ENCODE results near the gene ASB14.

Gene ASB14

GRCh38 chr3:57257678-57258077, 34.8 kb downstream of the ASB14 start:
- no peak for DNase-seq

- no peak for DNase-seq
Measured at GRCh38 chr3:57256844-57257243, 35.6 kb downstream of the ASB14 start.

GRCh38 chr3:57252404-57252803, 40.1 kb downstream of the ASB14 start:
- DNase-seq: no peak

- DNase-seq: no peak
Measured at GRCh38 chr3:57244946-57245345, 47.5 kb downstream of the ASB14 start.

- DNase-seq: no peak
Measured at GRCh38 chr3:57234613-57235575, 57.6 kb downstream of the ASB14 start.

GRCh38 chr3:57233799-57234198, 58.7 kb downstream of the ASB14 start:
- no peak for DNase-seq

GRCh38 chr3:57230006-57230405, 62.5 kb downstream of the ASB14 start:
- DNase-seq: no peak

GRCh38 chr3:57227930-57228751, 64.3 kb downstream of the ASB14 start:
- DNase-seq: no peak

GRCh38 chr3:57227204-57227929, 65.1 kb downstream of the ASB14 start, which contains the start of gene APPL1:
TSS of gene APPL1 (plus strand) at chr3:57227729. CDS start at chr3:57227884, 155 bp downstream.
- DNase-seq: no peak

GRCh38 chr3:57226176-57226575, 66.3 kb downstream of the ASB14 start:
- DNase-seq: no peak

- DNase-seq: no peak
Measured at GRCh38 chr3:57224856-57225255, 67.6 kb downstream of the ASB14 start.

GRCh38 chr3:57221883-57222282, 70.6 kb downstream of the ASB14 start:
- no peak for DNase-seq

Measured in NCI-H524 treated with DMSO at 0.1 percent for 48 hours (cell line).